Gastroesophageal sphincter (tissue), 3 donors: ENCODE results near the gene TICAM1.

Experiments
- EP300 ChIP-seq: sonication (generic); formaldehyde crosslinking; IDR thresholded peaks from one replicate; pipeline ENCODE4 v1.6.1; 2017; ENCODE audit warnings: antibody characterized with exemption, mild to moderate bottlenecking
- POLR2A ChIP-seq, 2 donors: fragments of 450-650 bp; IDR thresholded peaks; one replicate each; pipeline ENCODE4 v1.6.1; 2017; ENCODE audit warnings: antibody characterized with exemption in 2 of 2, mild to moderate bottlenecking in 2 of 2, moderate library complexity in 1 of 2
- POLR2AphosphoS5 ChIP-seq: sonication (generic); formaldehyde crosslinking; IDR thresholded peaks from one replicate; pipeline ENCODE4 v1.6.1; 2017; ENCODE audit warnings: antibody characterized with exemption
- TF ChIP-seq, protein P1 (sequence below), 4 experiments: fragments of 200-600 bp in 2 of 4; fragments of 450-650 bp in 2 of 4; sonication (generic) in 1 of 4; IDR thresholded peaks; one replicate each; pipeline ENCODE4 v1.5.1; 2017 to 2019; ENCODE audit warnings: antibody characterized with exemption in 4 of 4, mild to moderate bottlenecking in 2 of 4, moderate library complexity in 2 of 4

DNA sequence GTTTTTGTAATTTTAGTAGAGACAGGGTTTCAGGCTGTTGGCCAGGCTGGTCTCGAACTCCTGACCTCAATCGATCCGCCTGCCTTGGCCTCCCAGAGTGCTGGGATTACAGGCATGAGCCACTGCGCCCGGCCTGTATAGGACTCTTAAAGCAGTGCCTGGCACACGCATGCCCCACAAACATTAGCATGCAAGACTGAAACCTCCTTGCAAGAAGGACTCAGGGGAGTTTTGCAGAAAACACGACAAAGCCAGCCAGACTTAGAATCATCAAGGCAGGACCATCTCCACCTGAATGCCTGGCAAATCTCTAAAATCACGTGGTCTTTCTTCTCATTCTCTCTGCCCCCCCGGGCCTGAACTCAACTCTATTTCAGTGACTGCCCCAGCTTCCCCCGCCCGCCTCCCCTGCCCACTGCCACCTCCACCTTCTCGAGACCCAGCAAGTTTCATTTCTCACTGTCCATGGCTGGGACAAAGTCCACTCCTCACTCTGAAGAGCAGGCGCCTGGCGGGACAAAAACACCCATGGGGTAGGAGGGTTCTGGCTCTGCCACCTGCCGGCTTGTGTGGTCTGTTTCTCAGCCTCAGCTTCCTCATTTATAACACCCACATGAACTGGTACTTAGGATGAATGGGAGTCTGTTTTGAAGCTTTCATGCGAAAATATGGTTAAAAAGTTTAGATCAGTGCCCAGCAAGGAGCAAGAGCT lies 2.4 kb downstream of the TICAM1 start:
- no peak for TF ChIP-seq EP300
- no peak for TF ChIP-seq POLR2A (IDR thresholded peaks at IDR 0.05)
- TF ChIP-seq, protein P1, sequence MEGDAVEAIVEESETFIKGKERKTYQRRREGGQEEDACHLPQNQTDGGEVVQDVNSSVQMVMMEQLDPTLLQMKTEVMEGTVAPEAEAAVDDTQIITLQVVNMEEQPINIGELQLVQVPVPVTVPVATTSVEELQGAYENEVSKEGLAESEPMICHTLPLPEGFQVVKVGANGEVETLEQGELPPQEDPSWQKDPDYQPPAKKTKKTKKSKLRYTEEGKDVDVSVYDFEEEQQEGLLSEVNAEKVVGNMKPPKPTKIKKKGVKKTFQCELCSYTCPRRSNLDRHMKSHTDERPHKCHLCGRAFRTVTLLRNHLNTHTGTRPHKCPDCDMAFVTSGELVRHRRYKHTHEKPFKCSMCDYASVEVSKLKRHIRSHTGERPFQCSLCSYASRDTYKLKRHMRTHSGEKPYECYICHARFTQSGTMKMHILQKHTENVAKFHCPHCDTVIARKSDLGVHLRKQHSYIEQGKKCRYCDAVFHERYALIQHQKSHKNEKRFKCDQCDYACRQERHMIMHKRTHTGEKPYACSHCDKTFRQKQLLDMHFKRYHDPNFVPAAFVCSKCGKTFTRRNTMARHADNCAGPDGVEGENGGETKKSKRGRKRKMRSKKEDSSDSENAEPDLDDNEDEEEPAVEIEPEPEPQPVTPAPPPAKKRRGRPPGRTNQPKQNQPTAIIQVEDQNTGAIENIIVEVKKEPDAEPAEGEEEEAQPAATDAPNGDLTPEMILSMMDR (IDR thresholded peaks at IDR 0.05): no peak
- TF ChIP-seq POLR2AphosphoS5: no peak
